ENCODE results near the gene GIMAP8. TPM values are rescaled to one million over a fixed set of nuclear protein-coding genes. Genes with fewer than 3 reads are reported as not detected.

The GIMAP8 gene
- total RNA-seq, 1 experiment from 2014 or later: not detected

DNA sequence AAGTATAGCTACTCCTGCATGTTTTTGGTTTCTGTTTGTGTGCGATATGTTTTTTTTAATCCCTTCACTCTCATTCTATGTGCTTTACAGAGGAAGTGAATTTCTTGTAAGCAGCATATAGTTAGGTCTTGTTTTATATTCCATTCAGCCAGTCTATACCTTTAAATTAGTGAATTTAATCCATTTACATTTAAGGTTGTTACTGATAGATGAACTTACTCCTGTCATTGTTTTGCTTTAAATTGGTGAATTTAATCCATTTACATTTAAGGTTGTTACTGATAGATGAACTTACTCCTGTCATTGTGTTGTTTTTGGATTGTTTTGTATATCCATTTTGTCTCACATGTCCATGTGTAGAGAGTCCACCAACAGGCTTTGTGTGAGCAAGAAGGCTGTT lies 11.1 kb downstream of the GIMAP8 start:
- Mint-ChIP-seq H3K27me3 (ENCODE audit: low read depth) (peaks cover 62% of the 10 kb centered on the region), H3K27ac (no peak overlapping the region), H3K4me1 (no peaks in the 10 kb centered on the region), H3K4me3 (no peak overlapping the region), H3K36me3 (ENCODE audit: insufficient read depth in 1 of 3, low read depth in 3 of 3) (peaks cover 0 to 4% (median 0%) of the 10 kb centered on the region in 3 experiments; a peak in 2 of 7 replicates), H3K9me3 (peaks cover 20 to 29% of the 10 kb centered on the region in 2 experiments)
- no peak overlapping the region for H2BK12ac ChIP-seq (ENCODE audit: insufficient read length, low read depth, low read length)
- H2AFZ ChIP-seq (ENCODE audit: low read length): no peak overlapping the region
- no peak overlapping the region for H3K27ac ChIP-seq (ENCODE audit: insufficient read length, low read depth, low read length)
- H3K79me2 ChIP-seq (ENCODE audit: insufficient read depth, low read length): no peaks in the 10 kb centered on the region
- no peak overlapping the region for H2AK5ac ChIP-seq (ENCODE audit: insufficient read length, low read length)
- H4K91ac ChIP-seq (ENCODE audit: insufficient read length, low read depth, low read length): no peak overlapping the region
- H2BK120ac ChIP-seq (ENCODE audit: low read depth, low read length, poor library complexity, severe bottlenecking): no peak overlapping the region
- TF ChIP-seq, protein P1, sequence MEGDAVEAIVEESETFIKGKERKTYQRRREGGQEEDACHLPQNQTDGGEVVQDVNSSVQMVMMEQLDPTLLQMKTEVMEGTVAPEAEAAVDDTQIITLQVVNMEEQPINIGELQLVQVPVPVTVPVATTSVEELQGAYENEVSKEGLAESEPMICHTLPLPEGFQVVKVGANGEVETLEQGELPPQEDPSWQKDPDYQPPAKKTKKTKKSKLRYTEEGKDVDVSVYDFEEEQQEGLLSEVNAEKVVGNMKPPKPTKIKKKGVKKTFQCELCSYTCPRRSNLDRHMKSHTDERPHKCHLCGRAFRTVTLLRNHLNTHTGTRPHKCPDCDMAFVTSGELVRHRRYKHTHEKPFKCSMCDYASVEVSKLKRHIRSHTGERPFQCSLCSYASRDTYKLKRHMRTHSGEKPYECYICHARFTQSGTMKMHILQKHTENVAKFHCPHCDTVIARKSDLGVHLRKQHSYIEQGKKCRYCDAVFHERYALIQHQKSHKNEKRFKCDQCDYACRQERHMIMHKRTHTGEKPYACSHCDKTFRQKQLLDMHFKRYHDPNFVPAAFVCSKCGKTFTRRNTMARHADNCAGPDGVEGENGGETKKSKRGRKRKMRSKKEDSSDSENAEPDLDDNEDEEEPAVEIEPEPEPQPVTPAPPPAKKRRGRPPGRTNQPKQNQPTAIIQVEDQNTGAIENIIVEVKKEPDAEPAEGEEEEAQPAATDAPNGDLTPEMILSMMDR (conservative IDR thresholded peaks at IDR 0.05): no peak
- H4K20me1 ChIP-seq (ENCODE audit: control insufficient read depth, insufficient read depth, insufficient read length): no peaks in the 10 kb centered on the region
- no peak overlapping the region for H3K9ac ChIP-seq (ENCODE audit: extremely low read depth, insufficient read length, low read length)
- H3K27me3 ChIP-seq (ENCODE audit: insufficient read depth, low read length): no peaks in the 10 kb centered on the region
- no CpG with 5 or more reads among the region's 1 CpG for WGBS (ENCODE audit: extremely low coverage, insufficient read length, low lambda C conversion rate)
- H2BK15ac ChIP-seq (ENCODE audit: low read depth, low read length): no peak overlapping the region
- no peak overlapping the region for H3K4me2 ChIP-seq (ENCODE audit: insufficient read depth, insufficient read length, low read length)
- H3K56ac ChIP-seq (ENCODE audit: insufficient read length, low read depth, low read length): no peak overlapping the region
- H2BK20ac ChIP-seq (ENCODE audit: low read depth, low read length, poor library complexity, severe bottlenecking): no peak overlapping the region
- no peaks in the 10 kb centered on the region for H3K4me1 ChIP-seq (ENCODE audit: insufficient read depth, low read length)
- H3K14ac ChIP-seq (ENCODE audit: insufficient read depth, low read length): no peak overlapping the region
- no peak for DNase-seq
- H3K23me2 ChIP-seq (ENCODE audit: insufficient read length, low read depth, low read length, poor library complexity, severe bottlenecking): no peaks in the 10 kb centered on the region
- H4K5ac ChIP-seq (ENCODE audit: insufficient read length, low read depth, low read length): no peak overlapping the region
- no peak overlapping the region for H3K4ac ChIP-seq (ENCODE audit: low read depth, low read length)
- H3K9me3 ChIP-seq (ENCODE audit: control insufficient read depth, low read depth, low read length): peaks cover 4% of the 10 kb centered on the region
- no peak overlapping the region for H3K23ac ChIP-seq (ENCODE audit: insufficient read length, low read depth, low read length)
- H2BK5ac ChIP-seq (ENCODE audit: insufficient read length, low read length): no peak overlapping the region
- H3K18ac ChIP-seq (ENCODE audit: insufficient read length, low read depth, low read length): no peak overlapping the region
- H3T11ph ChIP-seq (ENCODE audit: low read length): no peak overlapping the region
- H3K79me1 ChIP-seq (ENCODE audit: insufficient read depth, low read depth, low read length, poor library complexity, severe bottlenecking): no peaks in the 10 kb centered on the region
- H4K8ac ChIP-seq (replicated peaks; ENCODE audit: insufficient read length, low read depth, low read length): no peak overlapping the region

Data from H9 (cell line).